HG02970 (cell line): ENCODE results near the gene HDGFL2.

Experiments
- ATAC-seq: cut with Tn5 transposase; IDR thresholded peaks from one replicate; pipeline ENCODE4 v1.9.1; 2021; ENCODE audit warnings: mild to moderate bottlenecking, moderate library complexity, moderate number of reproducible peaks; ENCODE audit not compliant: unreplicated experiment, low FRiP score

Gene HDGFL2

GRCh38 chr19:4496304-4496703 lies 24.2 kb downstream of the HDGFL2 start:
- ATAC-seq, result no peak

- ATAC-seq, result no peak
These were observed 25.8 kb downstream of the HDGFL2 start for GRCh38 chr19:4497770-4498389.

- no peak for ATAC-seq
These were observed 26.6 kb downstream of the HDGFL2 start for GRCh38 chr19:4498694-4499093.

- ATAC-seq, result no peak
These were observed 27.2 kb downstream of the HDGFL2 start for GRCh38 chr19:4499318-4499717.

GRCh38 chr19:4499855-4500254 lies 27.8 kb downstream of the HDGFL2 start:
- ATAC-seq, result no peak

- no peak for ATAC-seq
These were observed 28.9 kb downstream of the HDGFL2 start for GRCh38 chr19:4500841-4501591.

GRCh38 chr19:4501691-4502090 lies 29.6 kb downstream of the HDGFL2 start:
- ATAC-seq, result no peak

GRCh38 chr19:4502282-4503131 lies 30.4 kb downstream of the HDGFL2 start:
- ATAC-seq, result no peak

GRCh38 chr19:4503132-4503824 lies 31.2 kb downstream of the HDGFL2 start:
- no peak for ATAC-seq

GRCh38 chr19:4503825-4504170 lies 31.7 kb downstream of the HDGFL2 start:
- ATAC-seq, result no peak

- ATAC-seq, result no peak
These were observed 32.2 kb downstream of the HDGFL2 start for GRCh38 chr19:4504297-4504701.

GRCh38 chr19:4504891-4505569 lies 32.9 kb downstream of the HDGFL2 start:
- no peak for ATAC-seq

- no peak for ATAC-seq
These were observed 33.7 kb downstream of the HDGFL2 start for GRCh38 chr19:4505570-4506448.

GRCh38 chr19:4506449-4507149 lies 34.5 kb downstream of the HDGFL2 start:
- no peak for ATAC-seq

- no peak for ATAC-seq
These were observed 35.0 kb downstream of the HDGFL2 start for GRCh38 chr19:4507150-4507452.

- no peak for ATAC-seq
These were observed 35.7 kb downstream of the HDGFL2 start for GRCh38 chr19:4507804-4508203.

- ATAC-seq, result no peak
These were observed 36.6 kb downstream of the HDGFL2 start for GRCh38 chr19:4508698-4509097.

- ATAC-seq, result no peak
These were observed 38.5 kb downstream of the HDGFL2 start for GRCh38 chr19:4510435-4511255.
